Measurements from ENCODE around the gene LCK. TPM values are rescaled to one million over a fixed set of nuclear protein-coding genes. Genes with fewer than 3 reads are reported as not detected.
A peak's percentile ranks its signal among the peaks of the same experiment; 100 is the strongest.

The LCK gene
- total and polyA plus RNA-seq, 2 of the 8 experiments (the other 6 are each of a cell fraction or from before 2014, with no cell fraction given) = 75.3 to 122 TPM

DNA sequence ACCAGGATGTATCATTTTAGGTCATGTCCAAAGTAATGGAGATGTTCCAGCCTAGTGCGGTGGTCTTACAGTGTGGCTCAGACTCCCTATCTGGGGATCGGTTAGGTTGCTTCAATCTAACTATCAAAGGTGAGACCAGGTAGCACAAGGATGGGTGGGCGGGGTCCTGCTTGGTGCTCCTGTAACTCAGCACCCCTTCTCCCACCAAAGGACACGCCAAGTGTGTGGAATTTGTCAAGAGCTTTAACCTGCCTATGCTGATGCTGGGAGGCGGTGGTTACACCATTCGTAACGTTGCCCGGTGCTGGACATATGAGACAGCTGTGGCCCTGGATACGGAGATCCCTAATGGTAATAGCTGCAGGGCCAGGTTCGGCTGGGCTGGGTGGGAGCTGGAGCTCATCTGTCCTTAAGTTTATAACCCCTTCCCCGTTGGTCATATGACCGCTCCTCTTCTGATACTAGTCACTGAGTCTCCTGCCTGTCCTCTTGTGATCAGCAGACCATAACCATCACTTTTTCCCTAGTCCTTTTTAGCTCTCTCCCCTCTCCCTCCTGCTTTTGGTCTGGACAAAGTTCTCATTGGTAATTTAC lies 79.6 kb downstream of the LCK start:
- no peak overlapping the region for H3K4ac ChIP-seq (replicated peaks; ENCODE audit: insufficient read length, low read depth, low read length)
- ChIA-PET CTCF (ENCODE audit: partially characterized antibody) (interaction anchor here (0.6 to 3.6 kb wide), 4 partner anchors 9 to 92 kb away, joined by 3 to 14 read pairs (median 5); no protein-coding TSS in a partner anchor), POLR2A (ENCODE audit: partially characterized antibody) (interaction anchor here (0.6 to 13.4 kb wide), 19 partner anchors 9 to 1243 kb away, joined by 3 to 321 read pairs (median 7); partner anchors contain the start of genes CCDC28B, FAM167B, FAM229A and IQCC)
- H3K27me3 ChIP-seq (replicated peaks in 1 of 4; ENCODE audit: control insufficient read depth in 3 of 4, extremely low read depth in 1 of 4, insufficient read depth in 3 of 4, low read length in 3 of 4) = no peaks in the 10 kb centered on the region
- no peak overlapping the region for H4K8ac ChIP-seq (ENCODE audit: extremely low read depth, insufficient read depth, low read length)
- H4K20me1 ChIP-seq (replicated peaks in 1 of 2; ENCODE audit: control insufficient read depth in 1 of 2, insufficient read depth in 2 of 2, low read length in 2 of 2) = peaks cover 9 to 20% of the 10 kb centered on the region in 2 experiments
- H2BK5ac ChIP-seq (ENCODE audit: low read depth, low read length) = no peak overlapping the region
- no peak overlapping the region for H3K4me3 ChIP-seq (ENCODE audit: extremely low read depth in 1 of 4, insufficient read depth in 2 of 4, low read depth in 3 of 4, low read length in 4 of 4)
- H4K5ac ChIP-seq (ENCODE audit: insufficient read length, low read depth, low read length) = no peak overlapping the region
- TF ChIP-seq POLR2A (IDR thresholded peaks at IDR 0.05; ENCODE audit: control extremely low read depth in 1 of 2, low read depth in 2 of 2, low read length in 2 of 2) (peak in 1 of 2 experiments; percentile 17; a peak in 1 of 3 replicates), POLR2AphosphoS5 (IDR thresholded peaks at IDR 0.05; ENCODE audit: low read depth, low read length) (peak; percentile 60), RXRA (IDR thresholded peaks at IDR 0.05; ENCODE audit: insufficient read depth, low read depth, low read length) (no peak)
- TF ChIP-seq, protein P1, sequence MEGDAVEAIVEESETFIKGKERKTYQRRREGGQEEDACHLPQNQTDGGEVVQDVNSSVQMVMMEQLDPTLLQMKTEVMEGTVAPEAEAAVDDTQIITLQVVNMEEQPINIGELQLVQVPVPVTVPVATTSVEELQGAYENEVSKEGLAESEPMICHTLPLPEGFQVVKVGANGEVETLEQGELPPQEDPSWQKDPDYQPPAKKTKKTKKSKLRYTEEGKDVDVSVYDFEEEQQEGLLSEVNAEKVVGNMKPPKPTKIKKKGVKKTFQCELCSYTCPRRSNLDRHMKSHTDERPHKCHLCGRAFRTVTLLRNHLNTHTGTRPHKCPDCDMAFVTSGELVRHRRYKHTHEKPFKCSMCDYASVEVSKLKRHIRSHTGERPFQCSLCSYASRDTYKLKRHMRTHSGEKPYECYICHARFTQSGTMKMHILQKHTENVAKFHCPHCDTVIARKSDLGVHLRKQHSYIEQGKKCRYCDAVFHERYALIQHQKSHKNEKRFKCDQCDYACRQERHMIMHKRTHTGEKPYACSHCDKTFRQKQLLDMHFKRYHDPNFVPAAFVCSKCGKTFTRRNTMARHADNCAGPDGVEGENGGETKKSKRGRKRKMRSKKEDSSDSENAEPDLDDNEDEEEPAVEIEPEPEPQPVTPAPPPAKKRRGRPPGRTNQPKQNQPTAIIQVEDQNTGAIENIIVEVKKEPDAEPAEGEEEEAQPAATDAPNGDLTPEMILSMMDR (IDR thresholded peaks at IDR 0.05; ENCODE audit: control extremely low read depth in 1 of 3, insufficient read depth in 1 of 3, low read depth in 1 of 3, low read length in 3 of 3) = no peak
- peaks cover 24 to 79% (median 36%) of the 10 kb centered on the region in 4 experiments; a peak in 7 of 8 replicates for H3K36me3 ChIP-seq (ENCODE audit: control insufficient read depth in 2 of 4, insufficient read depth in 4 of 4, low read length in 3 of 4)
- H3K23me2 ChIP-seq (ENCODE audit: low read depth, low read length) = peaks cover 8% of the 10 kb centered on the region; the same call in 1 of the 2 replicates
- H2AK5ac ChIP-seq (ENCODE audit: low read depth, low read length) = no peak overlapping the region
- H4K91ac ChIP-seq (replicated peaks; ENCODE audit: insufficient read length, low read length) = no peak overlapping the region
- H2BK15ac ChIP-seq (ENCODE audit: low read length) = no peak overlapping the region
- no peak overlapping the region for H3K4me2 ChIP-seq (ENCODE audit: insufficient read depth in 1 of 2, low read depth in 2 of 2, low read length in 2 of 2)
- no peak overlapping the region for H3K18ac ChIP-seq (ENCODE audit: extremely low read depth, low read length)
- no peak overlapping the region for H3K56ac ChIP-seq (replicated peaks; ENCODE audit: insufficient read length, low read depth, low read length)
- peaks cover 5 to 21% (median 14%) of the 10 kb centered on the region in 4 experiments for H3K4me1 ChIP-seq (replicated peaks in 1 of 4; ENCODE audit: control insufficient read depth in 3 of 4, insufficient read depth in 4 of 4, low read length in 3 of 4)
- no peak overlapping the region for H2BK12ac ChIP-seq (ENCODE audit: low read depth, low read length)
- FAIRE-seq (no peak), DNase-seq (ENCODE audit: low read depth in 1 of 2, low spot score in 2 of 2) (no peak)
- no peak overlapping the region for H3K23ac ChIP-seq (ENCODE audit: insufficient read length)
- H2BK20ac ChIP-seq (ENCODE audit: low read length) = no peak overlapping the region; the same call in 1 of the 2 replicates
- no peaks in the 10 kb centered on the region for H3K9me3 ChIP-seq (ENCODE audit: insufficient read depth in 2 of 2, low read depth in 1 of 2, low read length in 1 of 2)
- no peak overlapping the region for H2BK120ac ChIP-seq (replicated peaks; ENCODE audit: low read depth, low read length)
- peaks cover 4 to 21% of the 10 kb centered on the region in 2 experiments; a peak in 3 of 4 replicates for H3K79me2 ChIP-seq (ENCODE audit: control insufficient read depth in 1 of 2, insufficient read depth in 2 of 2, low read length in 2 of 2)
- H3K79me1 ChIP-seq (ENCODE audit: low read depth, low read length) = peaks cover 2% of the 10 kb centered on the region; the same call in 1 of the 2 replicates
- no peak overlapping the region for H3K27ac ChIP-seq (ENCODE audit: low read depth, low read length)
- WGBS, 2 experiments (ENCODE audit: extremely low coverage in 1 of 2, insufficient coverage in 1 of 2, insufficient read length in 1 of 2, insufficient replicate concordance in 2 of 2, low coverage in 1 of 2, low lambda C conversion rate in 2 of 2, missing lambda C conversion rate in 1 of 2) = 95% methylated on average over 12 of the region's 12 CpGs; no CpG with 5 or more reads in 1 of the 2 experiments
- no peak overlapping the region for H3K14ac ChIP-seq (ENCODE audit: insufficient read length)
- H3K9ac ChIP-seq (replicated peaks in 1 of 4; ENCODE audit: extremely low read depth in 1 of 4, low read depth in 3 of 4, low read length in 3 of 4) = no peak overlapping the region
- H2AFZ ChIP-seq (ENCODE audit: low read length) = no peak overlapping the region
